Activated CD4-positive, alpha-beta memory T cell treated with anti-CD3 and anti-CD28 coated beads for 36 hours (primary cell): ENCODE data around the gene ALOX12. TPM values are rescaled to one million over a fixed set of nuclear protein-coding genes. Genes with fewer than 3 reads are reported as not detected.

Source experiments
- CTCF ChIA-PET: fragments of 350-600 bp; sonication (Branson Sonifier 250); formaldehyde crosslinking; loops from one replicate; lab custom pipeline; 2021; ENCODE audit warnings: antibody characterized with exemption, inconsistent platforms; lab: Charles Lee
- POLR2A ChIA-PET: fragments of 350-600 bp; sonication (Branson Sonifier 250); formaldehyde crosslinking; loops from one replicate; lab custom pipeline; 2021; ENCODE audit warnings: antibody characterized with exemption; lab: Charles Lee
- DNase-seq: peaks from one replicate; pipeline ENCODE4 v3.0.0-alpha.2; 2020
- H3K27ac Mint-ChIP-seq: one replicate; pipeline ENCODE4 v1.8.0; 2021; ENCODE audit warnings: mixed read lengths
- H3K27me3 Mint-ChIP-seq: one replicate; pipeline ENCODE4 v1.8.0; 2021; ENCODE audit warnings: mixed read lengths
- H3K36me3 Mint-ChIP-seq: one replicate; pipeline ENCODE4 v1.8.0; 2021; ENCODE audit warnings: mixed read lengths
- H3K4me1 Mint-ChIP-seq: one replicate; pipeline ENCODE4 v1.8.0; 2021; ENCODE audit warnings: low read depth, mixed read lengths
- H3K4me3 Mint-ChIP-seq: one replicate; pipeline ENCODE4 v1.8.0; 2021; ENCODE audit warnings: mild to moderate bottlenecking, mixed read lengths
- H3K9me3 Mint-ChIP-seq: one replicate; pipeline ENCODE4 v1.8.0; 2021; ENCODE audit warnings: mixed read lengths
- intact Hi-C: fragments of 100-400 bp; cut with micrococcal nuclease; formaldehyde crosslinking; loops from one replicate; pipeline ENCODE4 v1.15.1; 2023
- total RNA-seq, 2 experiments: library from RNA; stranded (reverse); gene quantifications; one replicate each; pipeline ENCODE4 v1.2.3, GENCODE V29; 2021

ALOX12 gene
- total RNA-seq, 2 experiments from 2014 or later: not detected

GRCh38 chr17:7016886-7017826 lies 21.3 kb downstream of the ALOX12 start:
- intact Hi-C loops: loop anchor here (10.0 kb wide), 2 partner anchors 262 to 1432 kb away; partner anchors contain the start of genes NLRP1 and XAF1
- Mint-ChIP-seq H3K27me3 (no peaks in the 10 kb centered on the region), H3K27ac (peak overlapping the region; percentile 99), H3K36me3 (peaks cover 36% of the 10 kb centered on the region), H3K9me3 (no peaks in the 10 kb centered on the region), H3K4me1 (peaks cover 44% of the 10 kb centered on the region), H3K4me3 (peak overlapping the region; percentile 26)
- ChIA-PET CTCF (interaction anchor here (0.9 to 2.9 kb wide), 4 partner anchors 13 to 174 kb away, joined by 3 to 13 read pairs (median 4); no protein-coding TSS in a partner anchor), POLR2A (interaction anchor here (0.8 to 1.0 kb wide), 2 partner anchors 18 to 103 kb away, joined by 3 read pairs; no protein-coding TSS in a partner anchor)
- no peak for DNase-seq

- peak overlapping the region; percentile 70 for H3K27ac Mint-ChIP-seq
- peaks cover 48% of the 10 kb centered on the region for H3K4me1 Mint-ChIP-seq
- peaks cover 35% of the 10 kb centered on the region for H3K36me3 Mint-ChIP-seq
- intact Hi-C loops: loop anchor here (10.0 kb wide), 2 partner anchors 263 to 1433 kb away; partner anchors contain the start of genes NLRP1 and XAF1
- ChIA-PET CTCF (interaction anchor here (0.7 to 1.1 kb wide), 2 partner anchors 13 to 18 kb away, joined by 3 to 6 read pairs; partner anchors contain the start of gene SLC16A13), POLR2A (no interaction called here)
- no peaks in the 10 kb centered on the region for H3K9me3 Mint-ChIP-seq
- H3K4me3 Mint-ChIP-seq: peak overlapping the region; percentile 26
- H3K27me3 Mint-ChIP-seq: no peaks in the 10 kb centered on the region
- peak; percentile 57 for DNase-seq
Observed at GRCh38 chr17:7017827-7018200, 22.0 kb downstream of the ALOX12 start.

- H3K36me3 Mint-ChIP-seq: peaks cover 31% of the 10 kb centered on the region
- H3K9me3 Mint-ChIP-seq: no peaks in the 10 kb centered on the region
- no peak overlapping the region for H3K4me3 Mint-ChIP-seq
- no peak for DNase-seq
- ChIA-PET CTCF (interaction anchor here (0.6 to 4.1 kb wide), 4 partner anchors 14 to 1136 kb away, joined by 3 to 44 read pairs (median 5); partner anchors contain the start of gene SLC16A13), POLR2A (interaction anchor here (1.2 kb wide), 1 partner anchor 17 kb away, joined by 4 read pairs; the partner anchor contains the start of gene SLC16A13)
- no peak overlapping the region for H3K27ac Mint-ChIP-seq
- H3K27me3 Mint-ChIP-seq: peaks cover 2% of the 10 kb centered on the region
- intact Hi-C loops: loop anchor here (10.0 kb wide), 2 partner anchors 264 to 1434 kb away; partner anchors contain the start of genes NLRP1 and XAF1
- H3K4me1 Mint-ChIP-seq: peaks cover 54% of the 10 kb centered on the region
Observed at GRCh38 chr17:7018331-7018964, 22.6 kb downstream of the ALOX12 start.

GRCh38 chr17:7019367-7019766 lies 23.5 kb downstream of the ALOX12 start:
- intact Hi-C loops: loop anchor here (10.0 kb wide), 2 partner anchors 265 to 1435 kb away; partner anchors contain the start of genes NLRP1 and XAF1
- peaks cover 23% of the 10 kb centered on the region for H3K36me3 Mint-ChIP-seq
- CTCF ChIA-PET: interaction anchor here (0.6 to 4.1 kb wide), 3 partner anchors 105 to 1135 kb away, joined by 4 to 51 read pairs (median 44); no protein-coding TSS in a partner anchor
- H3K4me3 Mint-ChIP-seq: no peak overlapping the region
- no peak overlapping the region for H3K27ac Mint-ChIP-seq
- POLR2A ChIA-PET: interaction anchor here (1.2 kb wide), 1 partner anchor 16 kb away, joined by 4 read pairs; the partner anchor contains the start of gene SLC16A13
- peaks cover 2% of the 10 kb centered on the region for H3K27me3 Mint-ChIP-seq
- no peak for DNase-seq
- peaks cover 59% of the 10 kb centered on the region for H3K4me1 Mint-ChIP-seq
- H3K9me3 Mint-ChIP-seq: no peaks in the 10 kb centered on the region

- intact Hi-C loops: loop anchor here (10.0 kb wide), 2 partner anchors 265 to 1435 kb away; partner anchors contain the start of genes NLRP1 and XAF1
- H3K27ac Mint-ChIP-seq: no peak overlapping the region
- POLR2A ChIA-PET: interaction anchor here (1.2 kb wide), 1 partner anchor 15 kb away, joined by 4 read pairs; the partner anchor contains the start of gene SLC16A13
- DNase-seq: no peak
- peaks cover 21% of the 10 kb centered on the region for H3K36me3 Mint-ChIP-seq
- no peaks in the 10 kb centered on the region for H3K9me3 Mint-ChIP-seq
- H3K27me3 Mint-ChIP-seq: peaks cover 2% of the 10 kb centered on the region
- H3K4me3 Mint-ChIP-seq: no peak overlapping the region
- H3K4me1 Mint-ChIP-seq: peaks cover 59% of the 10 kb centered on the region
- CTCF ChIA-PET: interaction anchor here (3.0 to 4.1 kb wide), 4 partner anchors 15 to 109 kb away, joined by 24 to 63 read pairs (median 48); partner anchors contain the start of gene SLC16A13
Observed at GRCh38 chr17:7019839-7020519, 24.1 kb downstream of the ALOX12 start.

GRCh38 chr17:7020894-7021664 lies 25.2 kb downstream of the ALOX12 start:
- Mint-ChIP-seq H3K27me3 (peaks cover 2% of the 10 kb centered on the region), H3K9me3 (no peaks in the 10 kb centered on the region), H3K36me3 (peaks cover 17% of the 10 kb centered on the region), H3K4me1 (peaks cover 49% of the 10 kb centered on the region), H3K27ac (no peak overlapping the region), H3K4me3 (no peak overlapping the region)
- CTCF ChIA-PET: interaction anchor here (0.7 to 4.1 kb wide), 17 partner anchors 9 to 178 kb away, joined by 3 to 63 read pairs (median 6); partner anchors contain the start of genes RNASEK and SLC16A13
- no peak for DNase-seq
- POLR2A ChIA-PET: interaction anchor here (0.6 to 4.1 kb wide), 2 partner anchors 14 to 95 kb away, joined by 3 to 22 read pairs; partner anchors contain the start of gene SLC16A13
- intact Hi-C loops: no loop called here

- POLR2A ChIA-PET: interaction anchor here (4.1 kb wide), 1 partner anchor 13 kb away, joined by 22 read pairs; the partner anchor contains the start of gene SLC16A13
- H3K36me3 Mint-ChIP-seq: peaks cover 7% of the 10 kb centered on the region
Observed at GRCh38 chr17:7021993-7022778, 26.3 kb downstream of the ALOX12 start.

GRCh38 chr17:7022781-7023571 lies 27.1 kb downstream of the ALOX12 start, which contains the start of gene BCL6B:
Gene BCL6B, plus strand, starts transcription at chr17:7023050. Its CDS starts 622 bp downstream, at chr17:7023672.
- intact Hi-C loops: loop anchor here (1.0 kb wide), 2 partner anchors 8 to 12 kb away; no protein-coding TSS in a partner anchor
- Mint-ChIP-seq H3K36me3 (no peaks in the 10 kb centered on the region), H3K9me3 (no peaks in the 10 kb centered on the region), H3K27me3 (peaks cover 2% of the 10 kb centered on the region), H3K4me3 (peak within 1 kb of the TSS; percentile 61), H3K27ac (peak within 1 kb of the TSS; percentile 66), H3K4me1 (peaks cover 30% of the 10 kb centered on the region)
- POLR2A ChIA-PET: interaction anchor here (1.0 to 4.1 kb wide), 2 partner anchors 8 to 12 kb away, joined by 7 to 22 read pairs; partner anchors contain the start of gene SLC16A13
- no peak for DNase-seq
- CTCF ChIA-PET: interaction anchor here (0.7 to 4.1 kb wide), 13 partner anchors 8 to 1438 kb away, joined by 3 to 63 read pairs (median 6); partner anchors contain the start of genes NLRP1, SLC16A11 and SLC16A13

More at GRCh38 chr17:7021993-7022778, 26.3 kb downstream of the ALOX12 start:
- CTCF ChIA-PET: interaction anchor here (0.6 to 4.1 kb wide), 19 partner anchors 9 to 179 kb away, joined by 3 to 63 read pairs (median 5); partner anchors contain the start of genes RNASEK and SLC16A13
- intact Hi-C loops: no loop called here
- peak overlapping the region; percentile 45 for H3K27ac Mint-ChIP-seq
- H3K4me1 Mint-ChIP-seq: peaks cover 38% of the 10 kb centered on the region
- peak overlapping the region; percentile 61 for H3K4me3 Mint-ChIP-seq
- peaks cover 2% of the 10 kb centered on the region for H3K27me3 Mint-ChIP-seq
- peak; percentile 87 for DNase-seq
- no peaks in the 10 kb centered on the region for H3K9me3 Mint-ChIP-seq
